ENCODE data around the gene SETD1B. TPM values are rescaled to one million over a fixed set of nuclear protein-coding genes. Genes with fewer than 3 reads are reported as not detected.
A peak's percentile ranks its signal among the peaks of the same experiment; 100 is the strongest.

SETD1B gene
- total RNA-seq, 5 donors from 2014 or later (not counting 1 experiment from before 2014, with no cell fraction given) = 87.7 to 106 (median 96.0) TPM

GRCh38 chr12:121783766-121784165, 20.0 kb upstream of the SETD1B start:
- Mint-ChIP-seq H3K27me3 (no peaks in the 10 kb centered on the region), H3K9me3 (no peaks in the 10 kb centered on the region), H3K4me3 (peak overlapping the region; percentile 15 to 94 (median 74)), H3K4me1 (peaks cover 70 to 82% (median 79%) of the 10 kb centered on the region in 3 donors), H3K27ac (peak overlapping the region; percentile 86 to 100), H3K36me3 (peaks cover 25% of the 10 kb centered on the region)
- DNase-seq = no peak
- Histone ChIP-seq H3K4me3 (ENCODE audit: control insufficient read depth in 1 of 2, extremely low read depth in 1 of 2, low read length in 1 of 2) (no peak overlapping the region), H3K36me3 (ENCODE audit: control insufficient read depth in 2 of 2, extremely low read depth in 1 of 2, insufficient read depth in 1 of 2, low read length in 1 of 2) (peaks cover 16 to 47% of the 10 kb centered on the region in 2 donors), H3K27ac (ENCODE audit: low read length) (peak overlapping the region; percentile 97), H3K9me3 (no peaks in the 10 kb centered on the region), H3K4me1 (ENCODE audit: control insufficient read depth in 1 of 2, extremely low read depth in 1 of 2, insufficient read depth in 2 of 2, low read length in 2 of 2) (peaks cover 37 to 90% of the 10 kb centered on the region in 2 experiments), H3K27me3 (replicated peaks in 1 of 2; ENCODE audit: control insufficient read depth in 2 of 2, extremely low read depth in 1 of 2, insufficient read depth in 2 of 2, low read length in 1 of 2) (no peaks in the 10 kb centered on the region)
- ATAC-seq (replicated peaks in 1 of 4) = no peak
- WGBS (ENCODE audit: insufficient coverage) = 62% methylated on average over 6 of the region's 6 CpGs
- POLR2A ChIA-PET = no interaction called here
- CTCF ChIA-PET = interaction anchor here (0.6 to 1.6 kb wide), 3 partner anchors 11 to 84 kb away, joined by 4 to 14 read pairs (median 7); no protein-coding TSS in a partner anchor

GRCh38 chr12:121784460-121784859, 19.3 kb upstream of the SETD1B start:
- WGBS (ENCODE audit: insufficient coverage) = no CpG with 5 or more reads among the region's 6 CpGs
- no peak for DNase-seq
- Mint-ChIP-seq H3K4me1 (peaks cover 75 to 85% (median 84%) of the 10 kb centered on the region in 3 donors), H3K4me3 (peak overlapping the region; percentile 69 to 94 (median 74)), H3K27me3 (no peaks in the 10 kb centered on the region), H3K27ac (peak overlapping the region; percentile 86 to 100), H3K36me3 (peaks cover 19% of the 10 kb centered on the region), H3K9me3 (no peaks in the 10 kb centered on the region)
- ChIA-PET POLR2A (interaction anchor here in 1 of 2 donors (0.7 kb wide), 1 partner anchor 139 kb away, joined by 3 read pairs; no protein-coding TSS in a partner anchor), CTCF (interaction anchor here (0.7 to 2.1 kb wide), 6 partner anchors 9 to 367 kb away, joined by 3 to 23 read pairs (median 4); partner anchors contain the start of gene RHOF (in 2 of the 2))
- Histone ChIP-seq H3K36me3 (ENCODE audit: control insufficient read depth in 2 of 2, extremely low read depth in 1 of 2, insufficient read depth in 1 of 2, low read length in 1 of 2) (peaks cover 15 to 41% of the 10 kb centered on the region in 2 donors), H3K27me3 (replicated peaks in 1 of 2; ENCODE audit: control insufficient read depth in 2 of 2, extremely low read depth in 1 of 2, insufficient read depth in 2 of 2, low read length in 1 of 2) (no peaks in the 10 kb centered on the region), H3K4me3 (ENCODE audit: control insufficient read depth in 1 of 2, extremely low read depth in 1 of 2, low read length in 1 of 2) (no peak overlapping the region), H3K4me1 (ENCODE audit: control insufficient read depth in 1 of 2, extremely low read depth in 1 of 2, insufficient read depth in 2 of 2, low read length in 2 of 2) (peaks cover 39 to 93% of the 10 kb centered on the region in 2 experiments), H3K27ac (ENCODE audit: low read length) (peak overlapping the region; percentile 97), H3K9me3 (no peaks in the 10 kb centered on the region)
- ATAC-seq (replicated peaks in 1 of 4) = no peak

- 0% methylated on average over 3 of the region's 6 CpGs for WGBS (ENCODE audit: insufficient coverage)
- Histone ChIP-seq H3K27ac (ENCODE audit: low read length) (peak overlapping the region; percentile 97), H3K36me3 (ENCODE audit: control insufficient read depth in 2 of 2, extremely low read depth in 1 of 2, insufficient read depth in 1 of 2, low read length in 1 of 2) (peaks cover 2 to 22% of the 10 kb centered on the region in 2 donors), H3K27me3 (replicated peaks in 1 of 2; ENCODE audit: control insufficient read depth in 2 of 2, extremely low read depth in 1 of 2, insufficient read depth in 2 of 2, low read length in 1 of 2) (no peaks in the 10 kb centered on the region), H3K4me3 (ENCODE audit: control insufficient read depth in 1 of 2, extremely low read depth in 1 of 2, low read length in 1 of 2) (peak overlapping the region; percentile 30 to 60), H3K9me3 (no peaks in the 10 kb centered on the region), H3K4me1 (ENCODE audit: control insufficient read depth in 1 of 2, extremely low read depth in 1 of 2, insufficient read depth in 2 of 2, low read length in 2 of 2) (peaks cover 49 to 99% of the 10 kb centered on the region in 2 experiments)
- POLR2A ChIA-PET = interaction anchor here (0.6 kb wide), 2 partner anchors 11 to 481 kb away, joined by 3 to 5 read pairs; no protein-coding TSS in a partner anchor
- ATAC-seq (replicated peaks in 1 of 4) = no peak
- Mint-ChIP-seq H3K27me3 (no peaks in the 10 kb centered on the region), H3K36me3 (peaks cover 17% of the 10 kb centered on the region), H3K4me3 (peak overlapping the region; percentile 73 to 94 (median 77)), H3K9me3 (no peaks in the 10 kb centered on the region), H3K27ac (peak overlapping the region; percentile 100), H3K4me1 (peaks cover 88 to 97% (median 94%) of the 10 kb centered on the region in 3 donors)
- CTCF ChIA-PET = interaction anchor here (0.5 to 1.2 kb wide), 2 partner anchors 9 to 338 kb away, joined by 3 to 6 read pairs; no protein-coding TSS in a partner anchor
- DNase-seq = peak in 18 of 35 experiments; percentile 37 to 66 (median 56)
These were observed 17.4 kb upstream of the SETD1B start for GRCh38 chr12:121786440-121786825.

- WGBS (ENCODE audit: insufficient coverage) = 10% methylated on average over 4 of the region's 17 CpGs
- H3K4me1 ChIP-seq (ENCODE audit: control insufficient read depth in 1 of 2, extremely low read depth in 1 of 2, insufficient read depth in 2 of 2, low read length in 2 of 2) = peaks cover 50 to 99% of the 10 kb centered on the region in 2 experiments
- Mint-ChIP-seq H3K27me3 (no peaks in the 10 kb centered on the region), H3K4me3 (peak overlapping the region; percentile 73 to 94 (median 77)), H3K27ac (peak overlapping the region; percentile 100), H3K9me3 (no peaks in the 10 kb centered on the region), H3K4me1 (peaks cover 87 to 94% (median 94%) of the 10 kb centered on the region in 3 donors), H3K36me3 (peaks cover 15% of the 10 kb centered on the region)
- peak overlapping the region; percentile 97 for H3K27ac ChIP-seq (ENCODE audit: low read length)
- ATAC-seq (replicated peaks in 1 of 4) (peak in 3 of 4 experiments; percentile 2 to 26 (median 24)), DNase-seq (peak in 22 of 35 experiments; percentile 34 to 77 (median 56))
- ChIA-PET POLR2A (interaction anchor here in 1 of 2 donors (0.6 to 1.2 kb wide), 6 partner anchors 10 to 1365 kb away, joined by 3 to 13 read pairs (median 3); no protein-coding TSS in a partner anchor), CTCF (interaction anchor here (0.6 to 1.2 kb wide), 5 partner anchors 10 to 106 kb away, joined by 3 to 11 read pairs (median 5); no protein-coding TSS in a partner anchor)
- no peaks in the 10 kb centered on the region for H3K27me3 ChIP-seq (replicated peaks in 1 of 2; ENCODE audit: control insufficient read depth in 2 of 2, extremely low read depth in 1 of 2, insufficient read depth in 2 of 2, low read length in 1 of 2)
- H3K4me3 ChIP-seq (ENCODE audit: control insufficient read depth in 1 of 2, extremely low read depth in 1 of 2, low read length in 1 of 2) = peak overlapping the region; percentile 58 to 60
- H3K36me3 ChIP-seq (ENCODE audit: control insufficient read depth in 2 of 2, extremely low read depth in 1 of 2, insufficient read depth in 1 of 2, low read length in 1 of 2) = peaks cover 0 to 18% of the 10 kb centered on the region in 2 donors
- no peaks in the 10 kb centered on the region for H3K9me3 ChIP-seq
These were observed 16.5 kb upstream of the SETD1B start for GRCh38 chr12:121787063-121788025.

- CTCF ChIA-PET = interaction anchor here (0.7 kb wide), 2 partner anchors 13 to 23 kb away, joined by 3 to 11 read pairs; no protein-coding TSS in a partner anchor
- Mint-ChIP-seq H3K36me3 (peaks cover 15% of the 10 kb centered on the region), H3K4me3 (peak overlapping the region; percentile 58 to 94 (median 73)), H3K27me3 (no peaks in the 10 kb centered on the region), H3K4me1 (peaks cover 83 to 88% (median 88%) of the 10 kb centered on the region in 3 donors), H3K27ac (peak overlapping the region; percentile 100), H3K9me3 (no peaks in the 10 kb centered on the region)
- Histone ChIP-seq H3K27ac (ENCODE audit: low read length) (peak overlapping the region; percentile 97), H3K4me3 (ENCODE audit: control insufficient read depth in 1 of 2, extremely low read depth in 1 of 2, low read length in 1 of 2) (peak overlapping the region; percentile 25 to 58), H3K36me3 (ENCODE audit: control insufficient read depth in 2 of 2, extremely low read depth in 1 of 2, insufficient read depth in 1 of 2, low read length in 1 of 2) (peaks cover 0 to 15% of the 10 kb centered on the region in 2 donors), H3K27me3 (replicated peaks in 1 of 2; ENCODE audit: control insufficient read depth in 2 of 2, extremely low read depth in 1 of 2, insufficient read depth in 2 of 2, low read length in 1 of 2) (no peaks in the 10 kb centered on the region), H3K4me1 (ENCODE audit: control insufficient read depth in 1 of 2, extremely low read depth in 1 of 2, insufficient read depth in 2 of 2, low read length in 2 of 2) (peaks cover 51 to 94% of the 10 kb centered on the region in 2 experiments), H3K9me3 (no peaks in the 10 kb centered on the region)
- no CpG with 5 or more reads among the region's 7 CpGs for WGBS (ENCODE audit: insufficient coverage)
- DNase-seq (peak in 1 of 35 experiments; percentile 27), ATAC-seq (replicated peaks in 1 of 4) (no peak)
- POLR2A ChIA-PET = interaction anchor here (0.6 to 1.2 kb wide), 6 partner anchors 11 to 1364 kb away, joined by 3 to 13 read pairs (median 3); no protein-coding TSS in a partner anchor
These were observed 15.5 kb upstream of the SETD1B start for GRCh38 chr12:121788176-121788818.

Measured in T-cell (primary cell).